GM12891 (cell line): ENCODE results near the gene A4GNT.

Experiments used
- PAX5 ChIP-seq: IDR thresholded peaks from 2 replicates; pipeline ENCODE4 v1.6.1; 2011; ENCODE audit warnings: low read length, moderate library complexity, mild to moderate bottlenecking; ENCODE audit not compliant: insufficient read depth, severe bottlenecking
- POLR2A ChIP-seq: IDR thresholded peaks from 2 replicates; pipeline ENCODE4 v1.6.1; 2011; ENCODE audit warnings: low read depth, low read length, control low read depth
- POLR2AphosphoS5 ChIP-seq: IDR thresholded peaks from 2 replicates; pipeline ENCODE4 v1.6.1; 2011; ENCODE audit warnings: low read depth, low read length, control low read depth
- POU2F2 ChIP-seq: IDR thresholded peaks from 2 replicates; pipeline ENCODE4 v1.6.1; 2011; ENCODE audit warnings: low read depth, mild to moderate bottlenecking, control low read depth, low read length, moderate library complexity
- SPI1 ChIP-seq: IDR thresholded peaks from 2 replicates; pipeline ENCODE4 v1.6.1; 2011; ENCODE audit warnings: low read depth, low read length, control low read depth
- TAF1 ChIP-seq: IDR thresholded peaks from 2 replicates; pipeline ENCODE4 v1.6.1; 2011; ENCODE audit warnings: low read depth, low read length, control low read depth

GRCh38 chr3:138118612-138119422 lies 13.4 kb downstream of the A4GNT start:
- TF ChIP-seq SPI1: peak; percentile 20; the same call in 1 of the 2 replicates
- TF ChIP-seq POLR2AphosphoS5: no peak
- TF ChIP-seq POLR2A: no peak
- TF ChIP-seq POU2F2: no peak
- TF ChIP-seq TAF1: no peak
- no peak for TF ChIP-seq PAX5
